ENCODE measurements around the gene PTGDS.

The PTGDS gene

DNA sequence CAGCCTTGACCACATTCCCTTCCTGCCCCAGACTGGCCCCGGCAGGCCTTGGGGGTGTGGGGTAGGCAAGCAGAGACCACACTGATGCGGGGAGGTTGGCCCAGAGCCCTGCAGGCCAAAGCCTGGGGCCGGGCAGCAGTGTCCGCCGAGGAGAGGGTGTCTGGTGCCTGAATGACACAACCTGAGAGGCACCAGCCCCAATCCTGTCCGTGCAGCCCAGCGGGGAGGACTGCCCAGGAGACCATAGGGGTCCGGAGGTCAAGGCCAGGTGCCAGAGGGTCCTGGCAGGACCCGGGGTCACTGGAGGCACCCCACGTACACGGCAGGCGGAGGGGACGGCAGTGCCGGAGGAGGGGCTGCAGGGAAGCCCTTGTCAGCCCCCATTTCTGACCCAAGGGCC lies 5.6 kb upstream of the PTGDS start:
- no peak for DNase-seq (ENCODE audit: extremely low spot score, insufficient read length, low read depth)
- no peak for FAIRE-seq

GRCh38 chr9:136972335-136972734 lies 5.0 kb upstream of the PTGDS start:
- FAIRE-seq: no peak
- DNase-seq (ENCODE audit: extremely low spot score, insufficient read length, low read depth): no peak

- DNase-seq (ENCODE audit: extremely low spot score, insufficient read length, low read depth) (no peak), FAIRE-seq (no peak)
Measured at GRCh38 chr9:136972743-136973142, 4.6 kb upstream of the PTGDS start.

DNA sequence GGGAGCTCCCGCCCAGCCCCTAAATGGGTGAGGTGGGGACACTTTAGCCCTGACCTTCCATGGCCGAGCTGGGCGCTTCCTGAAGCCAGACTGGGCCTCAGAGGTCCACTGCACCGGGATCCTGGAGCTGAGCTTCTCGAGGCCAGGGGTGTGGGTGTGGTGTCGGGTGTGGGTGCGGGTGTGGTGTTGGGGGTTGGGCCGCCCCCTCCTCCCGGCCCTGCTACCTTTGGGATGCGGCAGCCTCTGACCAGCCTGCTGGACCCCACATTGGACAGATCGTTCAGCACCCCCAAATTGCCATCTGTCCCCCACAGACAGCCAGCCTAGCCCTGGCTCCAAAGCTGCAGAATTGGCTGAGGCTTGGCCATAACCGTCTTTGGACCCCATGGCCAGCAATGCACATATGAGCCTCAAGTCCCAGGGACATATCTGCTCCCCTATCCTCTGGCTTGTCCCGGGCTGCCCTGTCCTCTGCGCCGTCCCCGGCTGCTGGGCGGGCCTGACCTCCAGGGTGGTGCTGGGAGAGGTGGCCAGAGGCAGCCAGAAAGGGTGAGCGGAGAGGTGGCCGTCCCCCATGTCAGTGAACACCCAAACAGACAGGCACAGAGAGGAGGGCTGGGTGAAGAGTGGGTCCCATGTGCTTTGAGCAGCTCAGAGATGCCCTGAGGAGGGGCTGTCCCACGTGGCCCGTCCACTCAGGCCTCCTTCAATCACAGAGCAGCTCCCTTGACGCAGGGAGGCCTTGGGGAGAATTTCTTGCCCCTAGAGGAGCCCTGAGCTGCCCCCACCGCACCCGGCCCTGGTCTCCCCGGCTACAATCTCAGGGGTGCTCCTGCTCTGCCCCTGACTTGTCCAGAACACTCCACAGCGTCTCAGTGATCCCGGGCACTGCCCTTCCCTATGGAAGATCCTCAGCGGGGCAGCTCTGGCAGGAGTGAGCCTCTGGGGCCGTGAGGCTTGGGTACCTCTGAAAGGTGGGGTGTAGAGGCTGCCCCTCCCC lies 3.4 kb upstream of the PTGDS start:
- FAIRE-seq: no peak
- DNase-seq (ENCODE audit: extremely low spot score, insufficient read length, low read depth): no peak

DNA sequence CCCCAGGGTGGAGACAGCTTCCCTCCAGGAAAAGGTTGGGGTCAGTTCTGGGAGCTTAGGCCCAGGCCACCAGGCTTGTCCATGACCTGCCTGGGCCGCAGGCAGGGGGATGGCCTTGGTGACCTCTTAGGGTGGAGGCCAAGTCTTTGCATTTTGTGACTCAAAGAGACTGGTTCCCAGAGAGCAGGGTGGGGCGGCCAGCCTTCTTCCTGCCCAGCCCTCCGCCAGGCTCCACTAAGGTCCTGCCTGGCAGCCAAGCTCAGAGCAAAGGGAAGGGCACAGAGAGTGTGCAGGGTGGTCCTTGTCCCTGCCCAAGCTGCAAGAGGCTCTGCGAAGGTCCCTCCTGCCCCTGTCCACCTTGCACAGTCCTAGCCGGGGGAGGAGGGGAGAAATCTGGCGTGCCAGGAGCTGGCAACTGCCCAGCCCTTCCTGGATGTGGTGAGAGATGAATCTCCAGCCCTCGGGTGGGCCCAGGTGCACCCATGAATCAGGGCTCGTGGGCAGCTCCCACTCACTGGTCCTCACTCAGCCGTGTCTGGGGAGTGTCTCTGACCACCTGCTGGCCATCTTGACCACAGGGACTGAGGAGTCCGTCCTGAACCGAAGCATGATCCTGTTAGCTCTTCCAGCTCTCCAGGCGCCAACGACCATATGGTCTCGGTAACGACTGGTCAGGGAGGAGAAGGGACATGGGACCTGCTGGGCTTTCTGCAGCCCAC lies 2.3 kb upstream of the PTGDS start:
- FAIRE-seq (no peak), DNase-seq (ENCODE audit: extremely low spot score, insufficient read length, low read depth) (no peak)

- no peak for FAIRE-seq
- DNase-seq (ENCODE audit: extremely low spot score, insufficient read length, low read depth): no peak
Measured at GRCh38 chr9:136975644-136976043, 1.7 kb upstream of the PTGDS start.

DNA sequence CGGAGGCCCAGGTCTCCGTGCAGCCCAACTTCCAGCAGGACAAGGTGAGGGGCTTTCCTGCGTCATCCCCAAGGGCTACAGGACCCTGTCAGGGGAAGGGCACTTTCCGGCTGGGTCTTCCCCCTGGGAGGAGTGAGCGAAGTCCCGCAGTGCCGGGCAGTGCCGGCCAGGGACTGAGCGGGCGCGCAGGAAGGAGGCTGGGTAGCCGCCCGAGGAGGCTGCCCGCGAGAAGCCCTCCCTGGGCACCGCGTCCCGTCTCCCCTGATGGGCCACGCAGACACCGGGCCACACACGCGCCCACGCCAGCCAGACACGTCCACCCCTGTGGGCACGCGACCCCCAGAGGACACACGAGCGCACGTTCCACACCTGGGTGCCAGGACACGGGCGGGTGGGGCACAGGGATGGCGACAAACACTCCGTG lies 357 bp downstream of the PTGDS start:
- FAIRE-seq (no peak), DNase-seq (ENCODE audit: extremely low spot score, insufficient read length, low read depth) (no peak)

- FAIRE-seq (no peak), DNase-seq (ENCODE audit: extremely low spot score, insufficient read length, low read depth) (peak; percentile 55)
Measured at GRCh38 chr9:136978073-136978864, 965 bp downstream of the PTGDS start.

- no peak for DNase-seq (ENCODE audit: extremely low spot score, insufficient read length, low read depth)
- no peak for FAIRE-seq
Measured at GRCh38 chr9:136978865-136979544, 1.7 kb downstream of the PTGDS start.

DNA sequence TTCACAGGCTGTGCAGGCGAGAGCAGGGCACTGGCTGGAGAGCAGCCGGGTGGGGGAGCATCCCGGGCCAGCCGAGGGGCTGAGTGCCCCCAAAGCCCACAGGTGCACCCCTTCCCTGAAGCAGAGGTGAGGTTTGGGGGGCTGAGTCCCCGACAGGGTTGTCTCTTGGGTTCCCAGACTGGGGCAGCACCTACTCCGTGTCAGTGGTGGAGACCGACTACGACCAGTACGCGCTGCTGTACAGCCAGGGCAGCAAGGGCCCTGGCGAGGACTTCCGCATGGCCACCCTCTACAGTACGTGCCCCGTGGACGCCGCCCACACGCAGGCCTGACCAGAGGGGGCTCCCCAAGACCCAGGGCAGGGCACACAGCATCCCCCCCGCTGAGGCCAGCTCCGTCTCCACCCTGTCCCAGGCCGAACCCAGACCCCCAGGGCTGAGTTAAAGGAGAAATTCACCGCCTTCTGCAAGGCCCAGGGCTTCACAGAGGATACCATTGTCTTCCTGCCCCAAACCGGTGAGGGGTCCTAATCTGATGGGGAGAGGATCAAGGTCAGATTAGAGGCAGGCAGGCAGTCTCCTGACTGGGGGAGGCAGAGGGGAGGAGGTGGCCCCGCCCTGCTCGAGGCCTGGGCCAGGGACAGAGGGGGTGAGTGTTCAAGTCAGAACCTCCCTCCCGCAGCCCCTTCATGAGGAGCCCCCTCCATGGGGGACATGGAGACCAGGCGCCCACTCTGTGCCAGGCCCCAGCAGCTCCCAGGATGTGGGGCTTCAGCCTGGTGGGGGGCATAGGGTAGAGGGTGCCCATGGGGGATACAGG lies 2.7 kb downstream of the PTGDS start:
- DNase-seq (ENCODE audit: extremely low spot score, insufficient read length, low read depth): no peak
- FAIRE-seq: no peak

DNA sequence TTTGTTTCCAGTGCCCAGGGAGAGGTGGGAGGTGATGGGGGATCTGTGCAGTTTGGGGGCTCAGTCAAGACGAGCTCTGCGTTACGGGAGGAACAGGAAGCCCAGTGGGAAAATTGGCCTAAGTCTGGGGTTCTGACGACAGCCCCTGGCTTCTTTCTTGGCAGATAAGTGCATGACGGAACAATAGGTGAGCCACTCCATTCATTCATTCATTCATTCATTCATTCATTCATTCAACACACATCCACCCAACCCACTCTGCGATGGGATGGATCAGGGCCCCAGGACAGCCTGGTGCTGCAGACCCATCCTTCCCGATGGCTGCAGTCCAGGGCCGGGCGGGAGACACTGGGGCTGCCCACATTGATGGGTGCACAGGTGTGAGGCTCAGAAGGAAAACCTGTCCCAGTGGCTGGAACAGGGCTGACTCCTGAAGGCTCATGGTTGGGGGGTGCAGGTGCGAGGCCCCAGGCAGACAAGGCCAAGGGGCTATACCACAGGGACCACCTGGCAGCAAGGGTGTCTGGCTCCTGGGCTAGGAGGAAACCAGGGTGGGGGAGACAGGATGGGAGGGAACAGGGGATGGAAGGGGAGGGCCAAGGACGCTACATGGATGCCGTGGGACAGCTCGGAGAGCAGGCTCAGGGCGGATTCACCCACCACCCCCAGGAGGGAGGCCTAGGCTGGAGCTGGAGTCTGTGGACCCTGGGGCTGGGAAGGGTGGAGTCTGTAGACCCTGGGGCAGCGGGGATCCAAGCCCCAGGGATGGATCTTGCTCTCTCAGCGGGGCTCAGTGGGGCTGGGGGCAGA lies 3.6 kb downstream of the PTGDS start:
- DNase-seq (ENCODE audit: extremely low spot score, insufficient read length, low read depth) (no peak), FAIRE-seq (no peak)

- no peak for FAIRE-seq
Measured at GRCh38 chr9:136981588-136982231, 4.4 kb downstream of the PTGDS start.

DNA sequence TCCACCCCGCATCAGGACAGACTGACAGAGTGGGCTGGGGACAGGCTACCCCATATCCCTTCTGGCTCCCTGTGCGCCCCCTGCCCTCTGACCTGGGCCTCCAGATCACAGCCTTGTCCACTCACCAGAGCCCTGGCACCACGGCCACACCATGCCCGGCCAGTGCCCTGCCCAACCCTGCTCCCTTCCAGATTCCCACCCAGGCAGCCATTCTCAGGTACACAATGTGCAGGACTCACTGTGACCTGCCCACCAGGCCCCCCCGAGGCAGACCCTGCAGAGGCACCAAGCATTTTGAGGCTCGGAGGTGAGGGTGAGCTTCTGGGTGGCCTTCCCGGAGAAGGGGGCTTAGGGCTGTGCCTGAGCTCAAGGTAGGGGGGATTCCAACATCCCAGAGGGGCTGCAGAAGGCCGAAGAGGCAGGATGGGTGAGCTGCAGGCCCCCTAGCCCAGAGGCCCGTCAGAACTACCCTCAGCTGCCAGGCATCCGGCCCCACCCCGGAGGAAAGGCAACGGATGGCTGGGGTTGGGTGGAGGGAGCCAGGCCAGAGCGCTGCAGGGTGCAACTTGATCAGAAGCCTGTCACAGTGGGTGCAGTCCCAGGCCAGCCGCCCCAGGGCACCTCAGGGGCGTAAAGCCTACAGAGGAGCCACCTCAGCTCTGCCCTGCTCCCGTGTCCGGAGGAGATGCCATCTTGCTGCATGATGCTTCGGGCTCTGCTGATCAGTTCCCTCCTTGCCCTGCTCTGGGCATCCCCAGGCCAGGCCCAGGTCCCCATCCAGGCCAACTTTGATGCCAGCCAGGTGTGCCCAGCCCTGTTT lies 5.1 kb downstream of the PTGDS start, which contains the start of gene LCNL1:
LCNL1 (plus strand) TSS at position 762 of the 820 bp plus-strand sequence. CDS start 594 bp downstream, outside the sequence.
- FAIRE-seq (no peak), DNase-seq (ENCODE audit: extremely low spot score, insufficient read length, low read depth) (no peak)

More at GRCh38 chr9:136981588-136982231, 4.4 kb downstream of the PTGDS start:
- DNase-seq (ENCODE audit: extremely low spot score, insufficient read length, low read depth): no peak

- no peak for FAIRE-seq
- no peak for DNase-seq (ENCODE audit: extremely low spot score, insufficient read length, low read depth)
Measured at GRCh38 chr9:136983167-136983566, 5.9 kb downstream of the PTGDS start.

DNA sequence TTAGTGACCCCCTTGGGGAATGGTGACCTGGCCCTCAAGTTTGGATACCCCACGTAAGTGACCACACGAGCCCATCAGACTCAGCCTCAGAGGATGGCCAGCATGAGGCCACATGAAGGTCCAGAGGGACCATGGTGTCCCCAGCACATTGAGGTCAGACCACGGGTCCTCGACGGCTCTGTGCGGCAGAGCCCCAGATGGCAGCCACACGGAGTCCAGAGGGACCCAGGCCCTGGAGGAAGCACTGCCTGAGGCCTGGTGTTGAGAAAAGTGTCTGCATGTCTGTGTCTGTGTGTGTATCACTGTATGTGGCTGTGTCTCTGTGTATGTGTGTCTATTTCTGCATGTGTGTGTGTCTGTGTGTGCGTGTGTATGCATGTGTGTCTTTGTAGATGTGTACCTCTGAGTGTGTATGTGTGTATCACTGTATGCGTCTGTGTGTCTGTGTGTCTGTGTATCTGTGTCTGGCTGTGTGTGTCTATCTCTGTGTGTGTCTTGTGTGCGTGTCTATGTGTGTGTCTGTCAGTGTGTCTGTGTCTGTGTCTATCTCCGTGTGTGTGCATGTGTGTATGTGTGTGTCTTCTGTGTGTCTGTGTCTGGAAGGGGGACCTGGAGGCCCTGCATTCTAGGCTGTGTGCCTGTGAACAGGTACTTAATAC lies 6.5 kb downstream of the PTGDS start:
- no peak for FAIRE-seq
- no peak for DNase-seq (ENCODE audit: extremely low spot score, insufficient read length, low read depth)

DNA sequence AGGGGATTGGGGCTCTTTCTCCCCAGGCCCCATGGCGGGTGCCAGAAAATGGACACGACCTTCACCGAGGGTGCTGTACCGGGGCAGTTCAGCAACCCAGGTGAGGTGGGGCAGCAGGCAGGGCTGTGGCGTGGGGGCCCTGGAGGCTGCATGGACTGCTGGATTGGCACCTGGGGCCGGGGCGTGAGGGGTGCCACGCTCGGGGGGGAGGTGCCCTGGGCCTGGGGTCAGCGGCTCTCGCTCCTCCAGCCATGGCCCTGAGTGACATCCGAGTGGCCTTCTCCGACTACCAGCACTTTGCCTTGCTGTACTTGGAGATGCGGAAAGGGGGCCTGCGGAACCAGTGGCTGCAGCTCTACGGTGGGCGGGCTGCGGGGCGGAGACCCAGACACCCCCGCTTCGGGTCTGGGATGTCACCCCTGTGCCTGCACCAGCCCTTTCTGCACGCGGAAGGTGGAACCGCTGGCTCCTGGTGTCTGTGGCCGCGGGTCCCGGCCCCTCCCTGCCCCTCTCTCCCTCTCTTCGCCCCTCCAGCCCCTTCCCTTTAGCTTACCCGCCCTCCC lies 7.2 kb downstream of the PTGDS start:
- FAIRE-seq: no peak
- DNase-seq (ENCODE audit: extremely low spot score, insufficient read length, low read depth): no peak
